Natural killer cell (primary cell): ENCODE data around the gene UBN1. TPM values are rescaled to one million over a fixed set of nuclear protein-coding genes. Genes with fewer than 3 reads are reported as not detected.

Experiments
- ATAC-seq, 3 donors: fragments of 150-1000 bp in 2 of 3; fragments of 200-7000 bp in 1 of 3; cut with Tn5 transposase; 1 replicate in 1 of 3; 2 replicates in 2 of 3; pipeline ENCODE4 v1.10.0; 2021; ENCODE audit warnings: mild to moderate bottlenecking in 2 of 3, moderate library complexity in 2 of 3
- DNase-seq, 2 donors: peaks; one replicate each; pipeline versions ENCODE4 v3.0.0 to v3.0.0-alpha.2; 2013 to 2021; ENCODE audit warnings: mixed read lengths in 1 of 2
- H3K27ac ChIP-seq: one replicate; pipeline ENCODE4 v1.5.1; 2013; ENCODE audit warnings: mild to moderate bottlenecking, low read length
- H3K27me3 ChIP-seq: one replicate; pipeline ENCODE4 v1.6.1; 2013; ENCODE audit warnings: low read length; ENCODE audit not compliant: control insufficient read depth, insufficient read depth
- H3K36me3 ChIP-seq: one replicate; pipeline ENCODE4 v1.6.1; 2013; ENCODE audit warnings: low read length; ENCODE audit not compliant: control insufficient read depth, insufficient read depth
- H3K4me1 ChIP-seq: one replicate; pipeline ENCODE4 v1.6.1; 2013; ENCODE audit warnings: low read length; ENCODE audit not compliant: control insufficient read depth, insufficient read depth
- H3K4me3 ChIP-seq: one replicate; pipeline ENCODE4 v1.5.1; 2013; ENCODE audit warnings: low read length
- H3K9me3 ChIP-seq: one replicate; pipeline ENCODE4 v1.6.1; 2013; ENCODE audit warnings: low read length; ENCODE audit not compliant: control insufficient read depth, insufficient read depth
- H3K27ac Mint-ChIP-seq, 2 donors: one replicate each; pipeline ENCODE4 v1.8.0; 2022; ENCODE audit warnings: mild to moderate bottlenecking in 2 of 2, mixed read lengths in 2 of 2, moderate library complexity in 1 of 2
- H3K27me3 Mint-ChIP-seq, 2 donors: one replicate each; pipeline ENCODE4 v1.8.0; 2022; ENCODE audit warnings: low read depth in 2 of 2, mixed read lengths in 2 of 2
- H3K36me3 Mint-ChIP-seq: one replicate; pipeline ENCODE4 v1.8.0; 2022; ENCODE audit warnings: mixed read lengths
- H3K4me1 Mint-ChIP-seq, 2 donors: one replicate each; pipeline ENCODE4 v1.8.0; 2022; ENCODE audit warnings: mixed read lengths in 2 of 2
- H3K4me3 Mint-ChIP-seq: one replicate; pipeline ENCODE4 v1.8.0; 2022; ENCODE audit warnings: mild to moderate bottlenecking, moderate library complexity, mixed read lengths
- H3K9me3 Mint-ChIP-seq, 2 donors: one replicate each; pipeline ENCODE4 v1.8.0; 2022; ENCODE audit warnings: mixed read lengths in 2 of 2
- CTCF ChIP-seq: fragments of 200-600 bp; IDR thresholded peaks from one replicate; pipeline ENCODE4 v1.8.0; 2022; ENCODE audit warnings: antibody characterized with exemption
- WGBS: methylation state at CpG from one replicate; pipeline ENCODE4 v1.1.7; 2013; ENCODE audit warnings: missing lambda C conversion rate; ENCODE audit not compliant: insufficient coverage; 5-methylcytosine and 5-hydroxymethylcytosine counted together
- intact Hi-C: fragments of 100-400 bp; cut with micrococcal nuclease; formaldehyde crosslinking; loops from one replicate; pipeline ENCODE4 v1.14.2; 2022
- total RNA-seq, 4 donors: library from RNA; stranded (reverse); fragments of 120-200 nt in 1 of 4; gene quantifications; one replicate each; pipeline versions ENCODE4 v1.2.3 to v1.2.4, GENCODE V29; 2013 to 2022

The UBN1 gene
- total RNA-seq, 3 donors from 2014 or later (not counting 1 experiment from before 2014, with no cell fraction given): 70.5 to 81.6 (median 79.9) TPM

GRCh38 chr16:4918781-4919251 is 71.5 kb downstream of the UBN1 start:
- Histone ChIP-seq H3K36me3 (no peaks in the 10 kb centered on the region), H3K4me1 (no peaks in the 10 kb centered on the region), H3K4me3 (no peak overlapping the region), H3K9me3 (no peaks in the 10 kb centered on the region), H3K27ac (no peak overlapping the region), H3K27me3 (no peaks in the 10 kb centered on the region)
- H3K27ac Mint-ChIP-seq: no peak overlapping the region
- H3K27me3 Mint-ChIP-seq: no peaks in the 10 kb centered on the region
- no peak for TF ChIP-seq CTCF
- 69% methylated on average over 13 of the region's 13 CpGs for WGBS
- H3K9me3 Mint-ChIP-seq: no peaks in the 10 kb centered on the region
- no peaks in the 10 kb centered on the region for H3K4me1 Mint-ChIP-seq
- H3K36me3 Mint-ChIP-seq: no peaks in the 10 kb centered on the region
- intact Hi-C loops: no loop called here
- ATAC-seq (no peak), DNase-seq (no peak)
- no peak overlapping the region for H3K4me3 Mint-ChIP-seq

GRCh38 chr16:4920826-4921225 is 73.5 kb downstream of the UBN1 start:
- H3K4me3 ChIP-seq: no peak overlapping the region
- no peak overlapping the region for H3K27ac ChIP-seq
- Mint-ChIP-seq H3K9me3 (no peaks in the 10 kb centered on the region), H3K27me3 (no peaks in the 10 kb centered on the region), H3K4me3 (no peak overlapping the region), H3K27ac (no peak overlapping the region), H3K4me1 (no peaks in the 10 kb centered on the region), H3K36me3 (no peaks in the 10 kb centered on the region)
- no peaks in the 10 kb centered on the region for H3K27me3 ChIP-seq
- H3K9me3 ChIP-seq: no peaks in the 10 kb centered on the region
- 76% methylated on average over 5 of the region's 5 CpGs for WGBS
- intact Hi-C loops: no loop called here
- no peak for ATAC-seq
- H3K4me1 ChIP-seq: no peaks in the 10 kb centered on the region
- no peaks in the 10 kb centered on the region for H3K36me3 ChIP-seq
- no peak for TF ChIP-seq CTCF
- no peak for DNase-seq

- 88% methylated on average over 18 of the region's 18 CpGs for WGBS
- intact Hi-C loops: no loop called here
- Mint-ChIP-seq H3K27me3 (no peaks in the 10 kb centered on the region), H3K36me3 (peaks cover 7% of the 10 kb centered on the region), H3K4me3 (no peak overlapping the region), H3K27ac (no peak overlapping the region), H3K9me3 (peaks cover 0 to 6% of the 10 kb centered on the region in 2 donors), H3K4me1 (no peaks in the 10 kb centered on the region)
- TF ChIP-seq CTCF: no peak
- Histone ChIP-seq H3K9me3 (peaks cover 7% of the 10 kb centered on the region), H3K4me1 (no peaks in the 10 kb centered on the region), H3K27me3 (no peaks in the 10 kb centered on the region), H3K27ac (no peak overlapping the region), H3K36me3 (no peaks in the 10 kb centered on the region), H3K4me3 (no peak overlapping the region)
- ATAC-seq (no peak), DNase-seq (no peak)
Measured at GRCh38 chr16:4922721-4923342, 75.6 kb downstream of the UBN1 start.

- Histone ChIP-seq H3K4me1 (no peaks in the 10 kb centered on the region), H3K36me3 (no peaks in the 10 kb centered on the region), H3K9me3 (peaks cover 8% of the 10 kb centered on the region), H3K27me3 (no peaks in the 10 kb centered on the region), H3K4me3 (no peak overlapping the region), H3K27ac (no peak overlapping the region)
- Mint-ChIP-seq H3K9me3 (peaks cover 0 to 6% of the 10 kb centered on the region in 2 donors), H3K4me1 (no peaks in the 10 kb centered on the region), H3K27ac (no peak overlapping the region), H3K27me3 (no peaks in the 10 kb centered on the region), H3K4me3 (no peak overlapping the region), H3K36me3 (peaks cover 7% of the 10 kb centered on the region)
- intact Hi-C loops: no loop called here
- no peak for DNase-seq
- TF ChIP-seq CTCF: no peak
- 89% methylated on average over 6 of the region's 6 CpGs for WGBS
- no peak for ATAC-seq
Measured at GRCh38 chr16:4923853-4924252, 76.6 kb downstream of the UBN1 start.
